ENCODE data around the gene OR4N2. TPM values are rescaled to one million over a fixed set of nuclear protein-coding genes. Genes with fewer than 3 reads are reported as not detected.
"Not testable (repeated sequence)": the region's sequence is repeated elsewhere in the genome, so short reads cannot be mapped to it uniquely, and the experiment has no call there.

OR4N2 gene
- total and polyA plus RNA-seq, 12 donors = not detected

DNA sequence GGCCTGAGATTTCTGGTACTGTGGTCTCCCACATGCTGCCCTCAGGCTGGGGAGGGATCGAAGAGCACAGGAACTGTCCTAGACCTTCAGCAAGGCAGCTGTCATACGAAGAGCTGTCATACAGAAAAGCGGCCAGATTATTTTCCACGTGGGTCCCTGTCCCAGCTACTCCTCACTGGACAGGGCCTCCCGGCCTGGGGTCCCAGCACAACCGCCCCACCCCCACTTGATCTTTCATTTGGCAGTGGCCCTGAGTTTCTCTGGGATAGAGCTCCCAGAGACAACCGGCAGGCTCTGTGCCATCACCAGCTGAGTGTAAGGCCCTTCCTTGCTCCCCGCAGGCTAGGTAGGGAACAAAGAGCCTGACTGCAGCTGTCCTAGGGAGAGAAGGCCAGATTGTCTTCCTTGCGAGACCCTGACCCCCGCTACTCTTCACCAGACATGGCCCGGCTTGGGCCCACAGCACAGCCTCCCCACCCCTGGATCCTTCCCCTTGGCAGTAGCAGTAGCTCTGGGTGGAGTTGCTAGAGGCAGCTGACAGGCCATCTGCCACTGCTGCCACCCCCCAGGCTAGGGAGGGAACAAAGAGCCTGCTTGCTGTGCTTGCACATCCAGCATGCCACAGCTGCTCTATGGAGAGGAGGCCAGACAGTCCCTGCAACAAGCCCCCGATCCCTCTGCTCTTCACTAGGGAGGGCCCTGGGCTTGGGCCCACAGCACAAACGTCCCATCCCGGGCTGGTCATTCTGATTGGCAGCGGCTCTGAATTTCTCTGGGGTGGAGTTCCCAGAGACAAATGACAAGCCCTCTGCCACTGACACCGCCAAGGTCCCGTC lies 3.1 kb upstream of the OR4N2 start:
- no peak overlapping the region for H3K27ac ChIP-seq
- intact Hi-C loops (cut with DNase I) = no loop called here
- H3K4me3 ChIP-seq = no peak overlapping the region
- H3K4me1 ChIP-seq (replicated peaks in 1 of 2) = no peaks in the 10 kb centered on the region
- no peaks in the 10 kb centered on the region for H3K9me3 ChIP-seq (replicated peaks in 1 of 3)
- no peak for TF ChIP-seq POLR2A (IDR thresholded peaks at IDR 0.05)
- TF ChIP-seq, protein P1, sequence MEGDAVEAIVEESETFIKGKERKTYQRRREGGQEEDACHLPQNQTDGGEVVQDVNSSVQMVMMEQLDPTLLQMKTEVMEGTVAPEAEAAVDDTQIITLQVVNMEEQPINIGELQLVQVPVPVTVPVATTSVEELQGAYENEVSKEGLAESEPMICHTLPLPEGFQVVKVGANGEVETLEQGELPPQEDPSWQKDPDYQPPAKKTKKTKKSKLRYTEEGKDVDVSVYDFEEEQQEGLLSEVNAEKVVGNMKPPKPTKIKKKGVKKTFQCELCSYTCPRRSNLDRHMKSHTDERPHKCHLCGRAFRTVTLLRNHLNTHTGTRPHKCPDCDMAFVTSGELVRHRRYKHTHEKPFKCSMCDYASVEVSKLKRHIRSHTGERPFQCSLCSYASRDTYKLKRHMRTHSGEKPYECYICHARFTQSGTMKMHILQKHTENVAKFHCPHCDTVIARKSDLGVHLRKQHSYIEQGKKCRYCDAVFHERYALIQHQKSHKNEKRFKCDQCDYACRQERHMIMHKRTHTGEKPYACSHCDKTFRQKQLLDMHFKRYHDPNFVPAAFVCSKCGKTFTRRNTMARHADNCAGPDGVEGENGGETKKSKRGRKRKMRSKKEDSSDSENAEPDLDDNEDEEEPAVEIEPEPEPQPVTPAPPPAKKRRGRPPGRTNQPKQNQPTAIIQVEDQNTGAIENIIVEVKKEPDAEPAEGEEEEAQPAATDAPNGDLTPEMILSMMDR (IDR thresholded peaks at IDR 0.05) = no peak
- no peaks in the 10 kb centered on the region for H3K36me3 ChIP-seq (replicated peaks in 1 of 2)
- DNase-seq = no peak
- 75 to 89% (median 82%) methylated on average over 8 to 17 of the region's 17 CpGs for WGBS, 4 donors
- no peaks in the 10 kb centered on the region for H3K27me3 ChIP-seq

DNA sequence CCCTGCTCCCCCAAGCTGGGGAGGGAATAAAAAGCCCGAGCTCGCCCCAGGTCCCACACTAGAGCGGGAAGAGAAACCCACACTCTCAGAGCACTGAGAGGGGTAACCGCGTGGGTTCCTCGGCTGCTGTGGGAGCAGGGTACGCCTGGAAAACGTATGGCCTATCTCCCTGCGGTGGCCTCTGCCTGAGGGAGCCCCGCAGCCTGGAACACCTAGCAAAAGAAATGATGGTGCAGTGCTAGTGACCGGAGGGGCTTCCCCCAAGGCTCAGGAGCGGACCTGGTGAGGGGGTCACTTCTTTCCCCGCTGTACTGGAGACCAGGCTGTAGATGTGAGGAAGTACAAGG lies 2.5 kb upstream of the OR4N2 start:
- 56 to 89% (median 75%) methylated on average over 5 to 13 of the region's 13 CpGs for WGBS, 4 donors
- Histone ChIP-seq H3K4me3 (no peak overlapping the region), H3K4me1 (replicated peaks in 1 of 2) (no peaks in the 10 kb centered on the region), H3K36me3 (replicated peaks in 1 of 2) (no peaks in the 10 kb centered on the region), H3K27ac (no peak overlapping the region), H3K9me3 (replicated peaks in 1 of 3) (no peaks in the 10 kb centered on the region), H3K27me3 (no peaks in the 10 kb centered on the region)
- TF ChIP-seq, protein P1 (IDR thresholded peaks at IDR 0.05) = no peak
- intact Hi-C loops (cut with DNase I) = no loop called here
- DNase-seq = no peak

GRCh38 chr14:19813171-19813920 lies 9.8 kb downstream of the OR4N2 start:
- WGBS, 4 donors = 44 to 56% (median 46%) methylated on average over 4 of the region's 4 CpGs
- H3K36me3 ChIP-seq (replicated peaks in 1 of 2); intact Hi-C loops (cut with DNase I); H3K9me3 ChIP-seq (replicated peaks in 1 of 3); H3K4me1 ChIP-seq (replicated peaks in 1 of 2); H3K27me3 ChIP-seq; H3K4me3 ChIP-seq; H3K27ac ChIP-seq; DNase-seq: not testable (repeated sequence)

GRCh38 chr14:19819879-19820278 lies 16.3 kb downstream of the OR4N2 start:
- DNase-seq; intact Hi-C loops (cut with DNase I); H3K9me3 ChIP-seq (replicated peaks in 1 of 3); H3K27me3 ChIP-seq; H3K4me1 ChIP-seq (replicated peaks in 1 of 2); H3K36me3 ChIP-seq (replicated peaks in 1 of 2); H3K27ac ChIP-seq; H3K4me3 ChIP-seq: not testable (repeated sequence)
- WGBS, 4 donors = 43 to 73% (median 59%) methylated on average over 1 of the region's 1 CpG

DNA sequence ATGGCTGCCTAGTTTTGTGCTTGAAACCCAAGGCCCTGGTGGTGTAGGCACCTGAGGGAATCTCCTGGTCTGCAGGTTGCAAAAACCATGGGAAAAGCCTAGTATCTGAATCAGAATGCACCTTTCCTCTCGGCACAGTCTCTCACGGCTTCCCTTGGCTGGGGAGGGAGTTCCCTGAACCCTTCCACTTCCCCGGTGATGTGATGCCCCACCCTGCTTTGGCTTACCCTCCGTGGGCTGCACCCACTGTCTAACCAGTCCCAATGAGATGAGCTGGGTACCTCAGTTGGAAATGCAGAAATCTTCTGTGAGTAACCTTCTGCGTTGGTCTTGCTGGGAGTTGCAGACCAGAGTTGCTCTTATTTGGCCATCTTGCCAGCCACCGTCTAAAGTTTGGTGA lies 17.4 kb downstream of the OR4N2 start:
- H3K27me3 ChIP-seq; H3K9me3 ChIP-seq (replicated peaks in 1 of 3); DNase-seq; H3K4me1 ChIP-seq (replicated peaks in 1 of 2); H3K27ac ChIP-seq; H3K4me3 ChIP-seq; intact Hi-C loops (cut with DNase I); H3K36me3 ChIP-seq (replicated peaks in 1 of 2): not testable (repeated sequence)
- 50 to 68% (median 61%) methylated on average over 2 to 6 of the region's 6 CpGs for WGBS, 4 donors

All from adrenal gland (tissue), 12 donors.